ENCODE measurements around the gene CPN1.
A peak's percentile ranks its signal among the peaks of the same experiment; 100 is the strongest.

The CPN1 gene

DNA sequence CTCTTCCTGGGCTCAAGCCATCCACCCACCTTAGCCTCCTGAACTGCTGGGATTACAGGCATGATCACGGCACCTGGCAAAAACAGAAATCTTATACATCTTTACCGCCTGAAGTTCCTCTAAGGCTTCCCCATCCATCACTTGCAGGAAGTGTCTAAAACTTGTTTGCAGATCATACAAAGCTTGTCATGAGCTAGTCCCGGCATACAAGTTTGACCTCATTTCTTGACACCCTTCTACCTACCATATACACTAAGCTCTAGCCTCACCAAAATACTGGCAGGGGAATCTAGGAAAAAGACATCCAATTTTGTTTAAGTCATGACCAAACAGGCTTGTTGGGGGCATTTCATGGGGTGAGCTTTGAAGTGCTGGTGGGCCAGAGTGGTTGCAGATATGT lies 86.4 kb downstream of the CPN1 start:
- no peak for DNase-seq

DNA sequence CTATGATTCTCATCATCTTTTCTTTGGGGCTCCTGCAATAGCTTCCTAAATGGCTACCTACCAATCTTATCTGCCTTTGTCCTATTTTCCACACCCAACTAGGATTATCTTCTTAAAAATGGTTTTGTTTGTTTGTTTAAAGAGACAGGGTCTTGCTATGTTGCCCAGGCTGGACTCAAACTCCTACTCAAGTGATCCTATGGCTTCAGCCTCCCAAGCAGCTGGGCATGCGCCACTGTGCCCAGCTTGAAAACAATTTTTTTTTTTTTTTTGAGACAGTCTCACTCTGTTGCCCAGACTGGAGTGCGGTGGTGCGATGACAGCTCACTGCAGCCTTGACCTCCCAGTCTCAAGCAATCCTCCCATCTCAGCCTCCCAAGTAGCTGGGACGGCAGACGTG lies 86.9 kb downstream of the CPN1 start:
- no peak for DNase-seq

DNA sequence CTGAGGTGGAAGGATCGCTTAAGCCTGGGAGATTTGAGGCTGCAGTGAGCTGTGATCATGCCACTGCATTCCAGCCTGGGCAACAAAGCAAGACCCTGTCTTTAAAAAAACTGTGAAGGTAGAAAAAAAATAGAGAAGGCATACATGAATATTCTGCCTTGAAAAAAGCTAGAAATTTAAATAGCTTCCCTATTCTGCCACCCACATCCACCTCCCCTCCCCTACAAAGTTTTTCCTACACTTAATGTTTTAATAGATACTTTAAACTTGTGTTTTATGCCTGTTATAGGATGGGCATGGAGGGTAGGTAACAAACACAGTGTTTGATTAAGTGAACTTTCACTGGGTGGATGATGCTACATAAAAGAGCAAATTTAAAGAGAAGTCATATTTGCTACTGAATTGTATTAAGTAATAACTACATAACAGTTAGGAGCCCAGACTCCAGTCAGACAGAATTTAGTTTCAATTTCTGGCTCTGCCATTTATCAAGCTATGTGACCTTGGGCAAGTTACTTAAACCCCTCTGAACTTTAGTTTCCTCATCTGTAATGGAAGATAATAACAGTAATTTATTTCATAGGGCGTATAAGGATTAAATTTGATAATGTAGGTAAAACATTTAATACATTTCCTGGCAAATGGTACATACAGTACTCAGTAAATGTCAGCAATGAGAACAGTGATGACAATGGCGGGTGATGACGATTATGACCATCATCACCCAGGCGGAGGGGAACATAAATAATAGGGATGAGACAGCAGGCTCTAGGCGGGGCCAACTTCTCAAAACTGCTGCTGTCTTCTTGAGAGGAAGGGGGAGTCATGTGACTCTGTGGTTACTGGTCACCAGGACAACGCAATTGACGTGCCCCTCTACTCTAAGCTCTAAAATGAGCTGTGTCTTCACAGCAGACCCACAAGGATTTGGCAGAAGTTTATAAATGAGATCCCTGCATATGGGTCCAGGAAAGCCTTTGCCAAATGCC lies 87.7 kb downstream of the CPN1 start:
- peak; percentile 62 for DNase-seq

Data from CD4-positive, alpha-beta T cell treated with Interleukin-17A for 1 hour (primary cell).